Liver (tissue), 9 donors: ENCODE results near the gene NOP58. TPM values are rescaled to one million over a fixed set of nuclear protein-coding genes. Genes with fewer than 3 reads are reported as not detected.
A peak's percentile ranks its signal among the peaks of the same experiment; 100 is the strongest.
"Not testable (repeated sequence)": the region's sequence is repeated elsewhere in the genome, so short reads cannot be mapped to it uniquely, and the experiment has no call there.

ENCODE experiments used
- DNase-seq: peaks from one replicate; pipeline ENCODE4 v3.0.0-alpha.2; 2017; ENCODE audit warnings: low spot score
- H3K27ac ChIP-seq, 2 donors: one replicate each; pipeline ENCODE4 v1.7.0; 2013; ENCODE audit warnings: inconsistent platforms in 2 of 2, low read length in 2 of 2, control low read depth in 1 of 2, low read depth in 1 of 2, mild to moderate bottlenecking in 1 of 2
- H3K27me3 ChIP-seq, 4 donors: one replicate each; pipeline versions ENCODE4 v1.6.1 to v1.7.0; 2013; ENCODE audit warnings: low read length in 3 of 4, inconsistent platforms in 1 of 4, mild to moderate bottlenecking in 1 of 4, moderate library complexity in 1 of 4; ENCODE audit not compliant: control insufficient read depth in 4 of 4, insufficient read depth in 4 of 4
- H3K36me3 ChIP-seq, 4 donors: one replicate each; pipeline versions ENCODE4 v1.6.1 to v1.7.0; 2013; ENCODE audit warnings: low read length in 3 of 4, mild to moderate bottlenecking in 3 of 4, low read depth in 1 of 4, moderate library complexity in 1 of 4; ENCODE audit not compliant: control insufficient read depth in 4 of 4, insufficient read depth in 3 of 4
- H3K4me1 ChIP-seq, 4 donors: one replicate each; pipeline versions ENCODE4 v1.6.1 to v1.7.0; 2013; ENCODE audit warnings: low read length in 3 of 4, mild to moderate bottlenecking in 3 of 4, moderate library complexity in 1 of 4; ENCODE audit not compliant: control insufficient read depth in 4 of 4, insufficient read depth in 4 of 4
- H3K4me3 ChIP-seq, 3 donors: one replicate each; pipeline versions ENCODE4 v1.6.1 to v1.7.0; 2013; ENCODE audit warnings: low read length in 3 of 3, control low read depth in 1 of 3, low read depth in 1 of 3, mild to moderate bottlenecking in 1 of 3
- H3K9ac ChIP-seq, 2 donors: one replicate each; pipeline ENCODE4 v1.7.0; 2013; ENCODE audit warnings: low read length in 2 of 2, mild to moderate bottlenecking in 2 of 2, moderate library complexity in 2 of 2, control low read depth in 1 of 2, low read depth in 1 of 2
- H3K9me3 ChIP-seq, 4 donors: one replicate each; pipeline versions ENCODE4 v1.6.1 to v1.7.0; 2013; ENCODE audit warnings: low read length in 3 of 4; ENCODE audit not compliant: control insufficient read depth in 4 of 4
- FOXA1 ChIP-seq: IDR thresholded peaks from 2 replicates; pipeline ENCODE4 v1.6.1; 2016; ENCODE audit warnings: antibody characterized with exemption
- FOXA2 ChIP-seq: IDR thresholded peaks from 2 replicates; pipeline ENCODE4 v1.6.1; 2016; ENCODE audit warnings: antibody characterized with exemption
- GABPA ChIP-seq, 2 donors: IDR thresholded peaks in 1 of 2; conservative IDR thresholded peaks in 1 of 2; 2 replicates each; pipeline ENCODE4 v1.6.1; 2016; ENCODE audit warnings: antibody characterized with exemption in 2 of 2, mild to moderate bottlenecking in 1 of 2, moderate library complexity in 1 of 2
- HNF4A ChIP-seq, 2 donors: conservative IDR thresholded peaks; 2 replicates each; pipeline ENCODE4 v1.6.1; 2016; ENCODE audit warnings: antibody characterized with exemption in 2 of 2, mild to moderate bottlenecking in 2 of 2
- JUND ChIP-seq, 2 donors: IDR thresholded peaks; 2 replicates each; pipeline ENCODE4 v1.6.1; 2016; ENCODE audit warnings: antibody characterized with exemption in 2 of 2
- NR2F2 ChIP-seq: IDR thresholded peaks from 2 replicates; pipeline ENCODE4 v1.6.1; 2016; ENCODE audit warnings: antibody characterized with exemption
- RAD21 ChIP-seq, 2 donors: IDR thresholded peaks; 2 replicates each; pipeline ENCODE4 v1.6.1; 2016; ENCODE audit warnings: antibody characterized with exemption in 2 of 2, mild to moderate bottlenecking in 2 of 2
- RXRA ChIP-seq, 2 donors: IDR thresholded peaks; 2 replicates each; pipeline ENCODE4 v1.6.1; 2017 to 2018; ENCODE audit warnings: antibody characterized with exemption in 2 of 2, mild to moderate bottlenecking in 1 of 2
- SP1 ChIP-seq: IDR thresholded peaks from 2 replicates; pipeline ENCODE4 v1.6.1; 2018; ENCODE audit warnings: antibody characterized with exemption, mild to moderate bottlenecking
- YY1 ChIP-seq: IDR thresholded peaks from 2 replicates; pipeline ENCODE4 v1.6.1; 2016; ENCODE audit warnings: antibody characterized with exemption, mild to moderate bottlenecking
- WGBS: extraction: QIAGEN DNeasy Blood & Tissue Kit; methylation state at CpG from one replicate; pipeline ENCODE4 v1.1.7; 2013; 5-methylcytosine and 5-hydroxymethylcytosine counted together
- polyA plus RNA-seq, 2 donors: library from polyadenylated mRNA; stranded (reverse) in 1 of 2; unstranded in 1 of 2; fragments of 200-250 nt in 1 of 2; fragments of >200 nt in 1 of 2; fragmentation: Nextera tagmentation in 1 of 2; extraction: Ambion mirVana in 1 of 2; gene quantifications; one replicate each; pipeline versions ENCODE4 v1.2.1 to v1.2.3, GENCODE V29; 2013 to 2015
- total RNA-seq, 2 donors: library from RNA; depleted of rRNA; stranded (reverse); fragments of >200 nt; gene quantifications; one replicate each; pipeline ENCODE4 v1.2.3, GENCODE V29; 2014
- TF ChIP-seq, protein P1 (sequence below): IDR thresholded peaks from 2 replicates; pipeline ENCODE4 v1.6.1; 2016; ENCODE audit warnings: antibody characterized with exemption
- TF ChIP-seq, protein P2 (sequence below): IDR thresholded peaks from 2 replicates; pipeline ENCODE4 v1.6.1; 2016; ENCODE audit warnings: antibody characterized with exemption
- donor health status: healthy.
- donor health status: healthy.
- donor health status: healthy.
- donor health status: healthy.
- donor health status: healthy.

NOP58 gene
- total and polyA plus RNA-seq, 4 donors, result 20.7 to 54.1 (median 36.8) TPM

DNA sequence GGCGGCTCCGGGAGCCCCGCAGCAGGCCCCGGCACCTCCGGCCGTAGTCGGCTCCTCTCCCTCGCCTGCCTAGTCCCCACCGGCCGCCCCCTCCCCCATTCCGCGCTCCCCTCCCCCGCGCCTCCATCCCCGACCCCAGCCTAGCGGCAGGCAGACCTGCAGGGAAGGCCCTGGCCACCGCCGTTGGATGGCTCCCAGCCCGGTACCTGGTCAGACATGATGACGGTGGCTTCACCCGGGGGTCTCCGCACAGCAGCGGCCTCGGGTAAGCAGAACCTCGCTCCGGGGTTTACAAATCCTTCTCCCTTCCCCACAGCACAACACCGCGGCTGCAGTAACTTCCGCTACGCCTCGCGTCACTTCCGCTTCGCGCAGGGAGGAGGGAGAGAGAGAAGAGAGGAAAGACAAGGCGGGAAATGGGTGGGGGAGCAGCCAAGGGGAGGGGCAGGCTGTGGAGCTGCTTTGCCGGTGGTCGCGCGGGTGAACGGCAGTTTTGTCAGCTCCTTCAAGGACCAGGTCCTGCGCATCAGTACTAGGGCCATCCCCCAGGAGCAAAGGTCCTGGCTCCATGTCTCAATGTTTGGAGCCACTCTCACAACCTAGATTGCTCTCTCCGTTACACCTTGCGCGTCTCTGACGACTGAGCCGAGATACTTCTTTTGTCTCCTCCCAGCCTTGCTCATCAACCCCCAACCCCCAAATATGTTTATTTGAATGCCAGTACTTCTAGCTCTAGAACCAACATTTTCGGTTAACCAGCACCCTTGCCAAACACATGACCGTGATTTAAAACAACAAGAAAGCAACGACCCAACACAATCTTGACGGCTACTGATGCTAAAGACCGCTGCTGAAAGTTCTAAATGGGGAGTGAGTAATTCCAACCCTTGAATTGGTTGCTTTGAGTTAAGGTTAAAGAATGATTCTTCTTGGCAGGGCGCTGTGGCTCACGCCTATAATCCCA is 27.0 kb upstream of the NOP58 start, which contains the start of gene SUMO1:
SUMO1 (minus strand) TSS at position 364 of the 964 bp plus-strand sequence; CDS start at position 218, 146 bp downstream.
- Histone ChIP-seq H3K9ac (peak within 1 kb of the TSS; percentile 72 to 90), H3K9me3 (no peaks in the 10 kb centered on the region), H3K4me1 (peaks cover 7 to 15% (median 13%) of the 10 kb centered on the region in 4 donors), H3K27me3 (no peaks in the 10 kb centered on the region), H3K27ac (peak within 1 kb of the TSS; percentile 70 to 82), H3K36me3 (no peaks in the 10 kb centered on the region), H3K4me3 (peak within 1 kb of the TSS; percentile 75 to 88 (median 85))
- no peak for TF ChIP-seq RXRA (IDR thresholded peaks at IDR 0.05)
- TF ChIP-seq GABPA (IDR thresholded peaks at IDR 0.05 in 1 of 2, conservative IDR thresholded peaks at IDR 0.05 in 1 of 2), result peak; percentile 90 to 97
- TF ChIP-seq JUND (IDR thresholded peaks at IDR 0.05), result no peak
- TF ChIP-seq HNF4A (conservative IDR thresholded peaks at IDR 0.05), result peak in 1 of 2 donors; percentile 14
- peak; percentile 18 for TF ChIP-seq YY1
- TF ChIP-seq NR2F2, result peak; percentile 32
- TF ChIP-seq, protein P1, sequence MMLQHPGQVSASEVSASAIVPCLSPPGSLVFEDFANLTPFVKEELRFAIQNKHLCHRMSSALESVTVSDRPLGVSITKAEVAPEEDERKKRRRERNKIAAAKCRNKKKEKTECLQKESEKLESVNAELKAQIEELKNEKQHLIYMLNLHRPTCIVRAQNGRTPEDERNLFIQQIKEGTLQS, result no peak
- TF ChIP-seq SP1, result no peak
- DNase-seq, result peak; percentile 87
- 2% methylated on average over 54 of the region's 54 CpGs for WGBS

DNA sequence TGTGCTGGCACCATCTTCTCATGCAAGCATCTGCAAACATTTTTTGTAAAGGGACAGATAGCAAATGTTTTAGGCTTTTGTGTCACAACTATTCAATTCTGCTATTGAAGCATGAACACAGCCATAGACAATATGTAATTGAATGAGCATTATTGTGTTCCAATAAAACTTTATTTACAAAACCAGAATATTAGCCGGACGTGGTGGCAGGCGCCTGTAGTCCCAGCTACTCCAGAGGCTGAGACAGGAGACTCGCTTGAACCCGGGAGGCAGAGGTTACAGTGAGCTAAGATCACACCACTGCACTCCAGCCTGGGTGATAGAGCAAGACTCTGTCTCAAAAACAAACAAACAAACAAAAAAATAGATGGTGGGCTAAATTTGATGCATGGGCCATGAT is 17.9 kb upstream of the NOP58 start:
- H3K36me3 ChIP-seq, DNase-seq, H3K27ac ChIP-seq, H3K4me1 ChIP-seq, H3K4me3 ChIP-seq, H3K27me3 ChIP-seq, H3K9ac ChIP-seq, H3K9me3 ChIP-seq: not testable (repeated sequence)
- WGBS, result 95% methylated on average over 5 of the region's 5 CpGs

DNA sequence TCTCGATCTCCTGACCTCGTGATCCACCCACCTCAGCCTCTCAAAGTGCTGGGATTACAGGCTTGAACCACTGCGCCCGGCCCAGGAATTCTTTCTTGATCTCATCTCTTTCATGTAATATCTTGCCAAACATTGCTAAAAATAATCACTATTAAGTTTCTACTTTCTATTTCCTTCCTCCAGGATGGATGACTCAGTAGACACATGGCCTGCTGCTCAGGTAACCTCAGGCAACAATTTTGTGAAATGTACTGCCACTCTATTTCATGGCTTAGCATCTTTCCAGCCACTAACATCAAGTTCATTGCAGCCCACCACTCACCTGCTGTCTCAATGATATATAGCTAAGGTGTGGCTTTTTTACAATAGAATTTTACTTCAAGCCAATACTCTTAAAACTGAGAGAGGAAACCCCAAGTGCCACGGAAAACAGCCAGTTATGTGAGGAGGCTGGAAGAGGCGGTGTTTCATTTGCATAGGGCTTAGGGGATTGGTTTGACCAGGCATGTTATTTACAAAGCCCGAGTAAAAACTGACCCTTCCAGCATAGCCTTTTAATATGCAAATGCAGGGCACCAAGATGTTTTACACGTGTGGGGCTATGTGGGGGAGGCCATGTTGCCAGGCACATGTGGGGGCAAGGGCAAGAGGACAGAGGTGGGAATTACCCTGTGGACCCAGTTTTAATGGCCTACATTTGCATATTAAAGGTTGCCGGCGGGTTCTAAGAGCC is 15.9 kb upstream of the NOP58 start:
- no peaks in the 10 kb centered on the region for H3K9me3 ChIP-seq
- H3K4me3 ChIP-seq, result no peak overlapping the region
- 71% methylated on average over 10 of the region's 10 CpGs for WGBS
- no peak for DNase-seq
- no peak overlapping the region for H3K9ac ChIP-seq
- H3K27ac ChIP-seq, result no peak overlapping the region
- no peak for TF ChIP-seq FOXA2
- no peak for TF ChIP-seq RAD21 (IDR thresholded peaks at IDR 0.05)
- TF ChIP-seq, protein P2, sequence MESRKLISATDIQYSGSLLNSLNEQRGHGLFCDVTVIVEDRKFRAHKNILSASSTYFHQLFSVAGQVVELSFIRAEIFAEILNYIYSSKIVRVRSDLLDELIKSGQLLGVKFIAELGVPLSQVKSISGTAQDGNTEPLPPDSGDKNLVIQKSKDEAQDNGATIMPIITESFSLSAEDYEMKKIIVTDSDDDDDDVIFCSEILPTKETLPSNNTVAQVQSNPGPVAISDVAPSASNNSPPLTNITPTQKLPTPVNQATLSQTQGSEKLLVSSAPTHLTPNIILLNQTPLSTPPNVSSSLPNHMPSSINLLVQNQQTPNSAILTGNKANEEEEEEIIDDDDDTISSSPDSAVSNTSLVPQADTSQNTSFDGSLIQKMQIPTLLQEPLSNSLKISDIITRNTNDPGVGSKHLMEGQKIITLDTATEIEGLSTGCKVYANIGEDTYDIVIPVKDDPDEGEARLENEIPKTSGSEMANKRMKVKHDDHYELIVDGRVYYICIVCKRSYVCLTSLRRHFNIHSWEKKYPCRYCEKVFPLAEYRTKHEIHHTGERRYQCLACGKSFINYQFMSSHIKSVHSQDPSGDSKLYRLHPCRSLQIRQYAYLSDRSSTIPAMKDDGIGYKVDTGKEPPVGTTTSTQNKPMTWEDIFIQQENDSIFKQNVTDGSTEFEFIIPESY, result no peak
- TF ChIP-seq FOXA1, result no peak
- H3K4me1 ChIP-seq, result no peaks in the 10 kb centered on the region
- H3K36me3 ChIP-seq, result no peaks in the 10 kb centered on the region
- no peaks in the 10 kb centered on the region for H3K27me3 ChIP-seq
